ENCODE measurements around the gene FBXO42.
"Not testable (repeated sequence)": the region's sequence is repeated elsewhere in the genome, so short reads cannot be mapped to it uniquely, and the experiment has no call there.

Gene FBXO42

DNA sequence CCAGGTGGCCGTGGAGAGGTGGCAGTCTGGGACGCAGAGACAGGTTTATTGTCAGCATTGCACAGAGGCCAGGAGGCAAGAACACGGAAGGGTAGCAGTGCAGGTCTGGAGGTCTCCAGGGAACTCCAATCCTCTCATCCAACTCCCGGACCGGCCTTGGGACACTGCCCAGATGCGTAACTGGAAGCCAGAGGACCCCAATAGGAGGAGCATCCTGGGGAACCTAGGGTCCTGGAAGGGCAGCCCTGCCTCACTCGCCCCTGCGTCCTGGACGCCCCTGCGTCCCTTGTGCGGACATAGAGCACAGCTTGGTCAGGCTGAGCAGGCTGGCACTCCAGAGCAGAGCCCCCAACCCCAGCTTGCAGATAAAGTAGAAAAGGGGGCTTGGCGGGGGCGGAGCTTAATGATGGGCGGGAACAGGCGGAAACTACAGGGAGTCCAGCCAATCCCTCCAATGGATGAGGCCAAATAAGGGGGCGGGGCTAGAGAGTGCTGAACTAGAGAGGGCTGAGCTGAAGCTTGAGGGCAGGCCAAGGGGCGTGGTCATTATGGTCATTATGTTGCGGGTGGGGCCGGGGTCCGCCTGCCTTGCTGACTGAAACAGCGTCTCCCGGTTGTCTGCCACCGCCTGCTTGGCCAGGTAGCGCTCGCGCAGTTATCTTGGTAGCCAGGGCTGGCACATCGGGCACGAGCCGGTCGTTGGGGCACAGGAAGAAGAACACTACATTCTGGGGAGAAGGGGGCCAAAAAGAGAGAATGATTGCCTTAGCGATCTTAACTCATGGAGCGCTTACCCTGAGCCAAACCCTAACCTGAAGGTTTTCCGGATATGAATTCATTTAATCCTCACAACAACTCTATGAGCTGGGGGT, 136.2 kb downstream of the FBXO42 start:
- DNase-seq = peak; percentile 64 to 69

DNA sequence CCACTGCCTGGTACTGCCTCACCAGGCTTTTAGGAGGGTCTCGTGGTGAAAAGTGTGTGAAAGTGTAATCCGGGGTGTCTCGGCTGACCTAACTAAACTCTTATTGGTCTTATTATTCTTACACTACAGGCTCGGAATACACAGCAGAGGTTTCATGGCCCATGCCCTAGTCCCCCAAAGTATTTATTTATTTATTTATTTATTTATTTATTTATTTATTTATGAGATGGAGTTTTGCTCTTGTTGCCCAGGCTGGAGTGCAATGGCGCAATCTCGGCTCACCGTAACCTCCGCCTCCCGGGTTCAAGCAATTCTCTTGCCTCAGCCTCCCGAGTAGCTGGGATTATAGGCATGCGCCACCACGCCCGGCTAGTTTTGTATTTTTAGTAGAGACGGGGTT, 137.0 kb downstream of the FBXO42 start:
- not testable (repeated sequence) for DNase-seq

DNA sequence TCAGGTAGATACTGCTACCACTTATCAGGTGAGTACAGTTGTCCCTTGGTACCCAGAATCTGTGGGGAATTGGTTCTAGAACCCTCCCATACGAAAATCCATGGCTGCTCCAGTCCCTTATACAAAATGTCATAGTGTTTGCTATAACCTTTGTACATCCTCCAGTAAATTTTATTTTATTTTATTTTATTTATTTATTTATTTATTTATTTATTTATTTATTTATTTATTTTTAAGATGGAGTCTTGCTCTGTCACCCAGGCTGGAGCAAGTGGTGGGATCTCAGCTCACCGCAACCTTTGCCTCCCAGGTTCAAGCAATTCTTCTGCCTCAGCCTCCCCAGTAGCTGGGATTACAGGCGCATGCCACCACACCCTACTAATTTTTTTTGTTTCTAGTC, 138.7 kb downstream of the FBXO42 start:
- DNase-seq = not testable (repeated sequence)

- no peak for DNase-seq
Observed at GRCh38 chr1:16213013-16213412, 139.3 kb downstream of the FBXO42 start.

DNA sequence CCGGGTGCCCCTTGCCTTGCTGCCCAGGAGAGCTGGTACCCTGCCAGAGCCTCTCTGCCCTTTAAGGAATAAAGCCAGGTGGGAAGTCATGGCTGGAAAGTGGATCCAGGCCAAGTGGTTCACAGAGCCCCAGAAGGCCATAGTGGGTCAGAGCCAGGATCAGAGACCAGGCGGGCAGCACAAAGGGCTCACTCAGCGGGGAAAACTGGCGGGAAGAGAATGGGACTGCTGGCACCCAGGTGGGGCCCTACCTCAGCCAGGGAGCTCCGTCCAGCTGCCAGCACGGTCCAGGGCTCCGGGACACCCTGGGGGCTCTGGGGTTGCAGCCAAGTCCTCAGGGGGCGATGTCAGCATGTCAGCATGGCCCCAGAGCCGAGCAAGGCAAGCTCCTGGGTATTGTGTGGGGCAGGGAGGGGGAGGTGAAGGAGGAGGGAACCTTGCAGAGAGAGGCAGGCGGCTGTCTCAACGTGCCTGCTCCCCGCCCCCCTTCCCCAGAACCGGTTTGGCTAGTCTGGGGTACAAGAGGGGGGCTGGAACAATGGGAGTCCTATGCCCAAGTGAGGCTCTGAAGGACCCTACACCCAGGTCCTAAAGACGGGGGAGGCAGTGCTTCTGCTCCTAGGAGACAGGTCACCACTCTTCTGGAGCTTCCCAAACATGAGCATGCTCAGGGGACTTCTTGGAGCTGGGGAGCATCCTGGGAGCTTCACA, 139.9 kb downstream of the FBXO42 start, which contains the start of gene ARHGEF19:
Gene ARHGEF19 (minus strand): TSS at position 402 of the 711 bp plus-strand sequence. CDS start 3,598 bp downstream, outside the sequence.
- no peak for DNase-seq

GRCh38 chr1:16211824-16212223, 140.5 kb downstream of the FBXO42 start:
- no peak for DNase-seq

DNA sequence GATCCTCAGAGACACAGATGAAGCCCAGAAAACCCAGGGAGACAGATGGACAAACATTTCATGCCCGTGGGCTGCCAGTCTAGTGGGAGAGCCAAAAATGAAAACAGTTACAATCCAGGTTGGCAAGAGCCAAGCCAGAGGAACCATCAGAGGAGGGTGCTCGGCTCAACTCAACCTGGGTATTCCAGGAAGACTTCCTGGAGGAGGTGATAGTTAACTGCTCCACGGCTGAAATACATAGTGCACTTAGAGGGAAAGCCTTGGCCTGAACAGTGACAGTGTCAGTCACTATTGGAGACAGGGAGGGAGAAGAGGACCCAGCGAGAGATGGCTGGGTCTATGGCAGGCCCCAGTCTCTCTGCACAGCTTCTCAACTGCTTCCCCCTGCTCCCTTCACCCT, 141.7 kb downstream of the FBXO42 start:
- DNase-seq = no peak

DNA sequence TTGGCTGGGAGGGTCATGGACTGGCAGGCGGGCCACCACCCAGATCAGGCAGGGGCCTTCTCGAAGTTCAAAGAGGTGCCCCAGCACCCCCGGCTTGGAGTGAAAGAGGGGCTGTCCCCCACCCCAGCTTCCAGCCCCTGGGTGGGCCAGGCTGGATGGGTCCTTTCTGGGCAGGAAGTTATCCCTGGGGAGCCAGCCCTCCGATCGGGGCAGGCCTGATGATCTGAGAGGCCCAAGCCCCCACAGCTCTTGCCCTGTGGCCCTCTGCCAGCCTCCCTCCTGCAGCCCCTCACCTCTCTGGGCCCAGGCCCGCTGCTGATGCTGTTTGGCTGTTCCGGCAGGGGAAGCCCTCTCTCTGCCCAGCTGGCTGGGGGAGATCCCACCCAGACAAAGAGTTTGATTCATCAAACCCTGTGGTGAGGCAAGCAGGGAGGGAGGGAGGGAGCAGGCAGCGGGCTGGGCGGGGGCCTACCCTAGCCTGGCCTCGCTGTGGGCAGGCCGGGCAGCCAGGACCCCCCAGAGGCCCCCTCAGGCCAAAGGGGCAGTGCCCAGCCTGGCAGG, 142.4 kb downstream of the FBXO42 start:
- no peak for DNase-seq

- no peak for DNase-seq
Observed at GRCh38 chr1:16209132-16209846, 143.0 kb downstream of the FBXO42 start.

DNA sequence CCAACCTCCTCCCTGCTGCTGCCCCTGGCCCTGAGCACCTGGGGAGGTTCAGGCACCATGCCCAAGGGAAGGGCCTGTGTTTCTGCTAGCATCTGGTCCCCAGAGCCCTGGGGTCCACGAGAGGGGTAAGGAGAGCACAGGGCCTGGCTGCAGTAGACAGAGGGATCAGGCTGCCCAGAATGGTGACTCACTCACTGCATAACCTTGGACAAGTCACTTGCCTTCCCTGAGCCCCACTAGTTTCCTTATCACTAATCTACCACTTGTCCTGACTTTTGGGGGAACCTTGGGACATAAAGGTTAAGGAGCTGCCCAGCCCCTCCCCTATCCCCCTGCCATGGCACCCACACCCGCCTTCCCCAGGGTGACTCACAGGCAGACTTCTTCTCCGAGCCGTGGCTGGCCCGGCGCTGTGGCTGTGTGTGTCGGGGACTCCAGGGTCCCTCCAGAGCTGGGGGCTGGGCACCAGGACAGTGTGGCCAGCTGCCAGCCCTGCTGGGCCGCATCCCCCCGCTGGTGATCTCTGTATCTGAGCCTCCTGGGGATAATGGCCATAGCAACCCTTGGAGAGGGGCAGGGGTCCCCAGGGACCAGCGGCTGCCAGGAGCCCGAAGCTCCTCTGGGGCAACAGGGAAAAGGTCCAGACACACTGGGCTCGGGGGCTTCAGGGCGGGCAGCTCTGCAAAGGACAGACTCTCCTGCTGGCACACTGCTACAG, 143.9 kb downstream of the FBXO42 start:
- no peak for DNase-seq

GRCh38 chr1:16207318-16208269, 144.7 kb downstream of the FBXO42 start:
- no peak for DNase-seq

GRCh38 chr1:16206547-16207317, 145.5 kb downstream of the FBXO42 start:
- DNase-seq = peak; percentile 94 to 95

DNA sequence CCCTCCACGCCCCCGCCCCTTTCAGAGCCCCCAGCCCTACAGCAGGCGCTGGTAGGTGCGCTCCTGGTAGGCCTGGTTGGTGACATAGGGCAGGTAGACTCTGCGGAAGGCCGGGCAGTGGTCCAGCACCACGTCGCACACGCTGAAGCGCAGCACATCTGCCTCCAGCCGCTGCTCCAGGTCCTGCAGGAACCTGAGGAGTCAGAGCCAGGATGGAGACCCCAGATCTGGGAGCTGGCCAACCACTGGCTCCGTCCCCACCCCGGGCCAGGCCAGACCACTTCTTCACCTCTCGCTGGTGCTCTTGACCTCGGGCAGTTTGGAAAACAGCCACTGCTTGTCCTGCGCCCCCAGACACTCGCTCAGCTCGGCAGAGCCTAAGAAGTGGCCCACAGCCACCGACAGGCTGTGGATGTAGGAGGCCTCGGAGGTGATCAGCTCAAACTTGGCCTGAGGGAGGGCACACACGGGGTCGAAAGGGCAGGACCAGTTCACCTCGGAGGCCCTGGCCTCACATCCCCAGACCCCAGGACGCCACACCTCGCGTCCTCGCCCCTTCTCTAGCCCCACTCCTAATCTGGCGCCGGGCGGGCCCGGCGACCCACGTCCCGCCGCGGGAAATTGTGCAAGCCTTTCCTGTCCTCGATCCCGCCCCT, 146.3 kb downstream of the FBXO42 start:
- no peak for DNase-seq

- DNase-seq = no peak
Observed at GRCh38 chr1:16205334-16205671, 147.0 kb downstream of the FBXO42 start.

DNA sequence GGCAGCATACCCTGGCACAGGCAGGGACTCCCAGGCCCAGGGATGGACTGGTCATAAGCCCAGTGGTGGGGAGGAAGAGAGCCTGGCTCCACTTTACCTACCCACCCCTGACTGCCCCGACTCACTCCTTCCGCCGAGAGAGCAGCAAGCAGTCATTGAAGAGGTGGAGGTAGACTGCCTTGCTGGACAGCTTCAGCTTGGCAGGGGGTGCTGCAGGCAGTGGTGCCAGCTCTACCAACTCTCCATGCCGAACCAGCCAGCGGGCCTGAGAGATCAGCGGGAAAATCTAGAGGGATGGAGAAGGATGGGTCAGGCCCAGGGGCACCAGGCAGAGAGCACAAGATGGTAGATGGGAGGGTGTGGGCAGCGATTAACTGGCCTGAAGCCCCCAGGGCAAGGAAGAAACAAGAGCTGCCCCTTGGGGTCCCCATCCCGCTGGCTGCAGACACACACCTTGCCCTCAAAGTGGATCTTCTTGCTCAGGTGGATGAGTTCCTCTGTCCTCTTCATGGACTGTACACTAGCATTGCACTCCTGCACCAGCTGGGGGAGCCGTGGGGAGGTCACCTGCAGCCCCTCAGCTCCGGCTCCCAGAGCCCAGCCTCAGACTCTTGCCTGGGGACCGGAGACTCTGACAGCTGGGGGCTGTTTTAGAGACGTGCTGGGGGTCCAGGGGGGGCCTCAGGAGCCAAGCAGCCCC, 147.5 kb downstream of the FBXO42 start:
- peak; percentile 39 to 42 for DNase-seq

DNA sequence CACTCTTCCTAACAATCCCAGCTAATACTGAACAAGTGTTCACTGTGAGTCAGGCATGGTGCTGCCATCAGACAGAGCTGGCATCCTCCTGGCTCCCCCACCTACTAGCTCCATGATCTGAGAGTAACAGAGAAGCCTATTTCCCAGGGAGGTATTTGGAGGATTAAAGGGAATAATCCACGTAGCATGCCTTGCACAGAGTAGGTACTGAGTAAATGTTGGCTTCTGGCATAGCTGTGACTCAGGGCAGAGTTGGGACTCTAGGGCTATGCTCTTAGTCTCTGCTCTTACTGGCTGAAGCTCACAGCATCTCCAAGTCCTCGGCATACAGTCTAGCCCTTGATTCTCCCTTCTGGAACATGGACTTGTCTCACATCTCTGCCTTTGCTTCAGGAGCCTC, 148.1 kb downstream of the FBXO42 start:
- no peak for DNase-seq

- no peak for DNase-seq
Observed at GRCh38 chr1:16203550-16203949, 148.7 kb downstream of the FBXO42 start.

DNA sequence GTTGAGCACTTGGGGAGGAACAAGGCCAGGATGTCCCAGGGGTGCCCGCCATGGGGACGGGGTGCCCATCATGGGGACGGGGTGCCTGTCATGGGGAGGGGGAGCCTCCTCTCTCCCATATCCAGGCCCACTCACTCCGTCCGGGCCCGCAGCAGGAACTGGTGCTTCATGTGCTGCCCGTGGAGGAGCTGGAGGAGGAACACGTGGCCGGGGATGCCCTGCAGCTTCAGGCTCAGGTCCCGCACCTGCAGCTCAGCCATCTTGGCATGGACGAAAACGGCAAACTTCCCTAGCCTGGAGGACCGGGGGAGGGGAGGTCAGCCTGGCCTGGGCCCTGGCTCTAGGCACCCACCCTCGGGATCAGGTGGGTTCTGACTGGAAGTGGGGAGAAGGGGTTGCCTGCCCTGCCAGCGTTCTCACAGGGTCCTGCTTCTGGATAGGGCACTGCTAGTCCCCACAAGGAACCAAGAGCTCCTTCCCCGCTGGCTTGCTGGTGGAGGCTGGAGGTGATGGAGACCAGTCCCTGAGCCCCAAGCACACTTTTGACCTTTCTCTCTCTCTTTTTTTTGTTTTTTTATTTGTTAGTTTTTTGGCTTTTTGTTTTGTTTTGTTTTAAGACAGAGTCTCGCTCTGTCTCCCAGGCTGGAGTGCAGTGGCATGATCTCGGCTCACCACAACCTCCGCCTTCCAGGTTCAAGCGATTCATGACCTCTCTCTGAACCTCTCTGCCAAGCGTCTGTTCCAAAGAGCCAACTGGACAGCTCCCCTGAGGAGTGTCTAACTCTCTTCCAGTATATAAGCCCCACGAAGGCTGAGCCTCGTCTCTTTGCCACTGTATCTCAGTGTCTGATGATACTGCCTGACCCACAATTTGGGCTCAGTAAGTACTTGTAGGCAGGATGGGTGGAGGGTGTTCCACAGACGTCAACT, 149.7 kb downstream of the FBXO42 start:
- no peak for DNase-seq

Measured in stimulated activated CD4-positive, alpha-beta T cell treated with anti-CD3 and anti-CD28 coated beads, Interleukin-2, amount 100 ng/mL, for 24 hours (primary cell).